ENCODE data around the gene RPL36. TPM values are rescaled to one million over a fixed set of nuclear protein-coding genes. Genes with fewer than 3 reads are reported as not detected.
A peak's percentile ranks its signal among the peaks of the same experiment; 100 is the strongest.

The RPL36 gene
- total and polyA plus RNA-seq, 9 of the 15 experiments (the other 6 are each of a cell fraction or from before 2014, with no cell fraction given) = 350 to 3,412 (median 1,507) TPM

DNA sequence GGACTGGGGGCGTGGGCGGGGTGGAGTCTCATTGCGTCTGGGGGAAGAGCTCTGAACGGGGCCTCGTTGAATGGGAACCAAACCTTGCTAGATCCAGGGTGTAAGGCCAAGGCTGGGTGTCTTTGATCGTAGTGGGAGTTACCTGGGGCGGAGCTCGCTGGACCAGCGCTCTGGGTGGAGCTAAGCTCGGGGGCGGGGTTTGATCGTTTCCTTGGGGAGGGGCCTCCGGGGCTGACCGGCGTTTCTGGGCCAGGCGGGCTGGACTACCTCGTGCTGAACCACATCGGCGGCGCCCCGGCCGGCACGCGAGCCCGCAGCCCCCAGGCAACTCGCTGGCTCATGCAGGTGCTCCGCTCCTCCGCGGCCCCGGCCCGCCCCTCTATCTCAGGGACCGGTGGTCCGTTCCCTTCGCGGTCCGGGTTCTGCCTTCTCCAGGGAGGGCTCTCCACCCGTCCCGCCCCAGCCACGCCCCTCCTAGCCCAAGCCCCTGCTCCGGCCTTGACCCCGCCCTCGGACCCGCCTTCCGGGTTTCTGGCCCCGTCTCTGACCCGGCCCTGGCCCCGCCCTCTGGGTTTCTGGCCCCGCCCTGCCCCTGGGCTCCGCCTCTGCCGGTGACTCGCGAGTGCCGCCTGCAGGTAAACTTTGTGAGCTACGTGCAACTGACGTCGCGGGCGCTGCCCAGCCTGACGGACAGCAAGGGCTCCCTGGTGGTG, 3.3 kb upstream of the RPL36 start (continued):
- TF ChIP-seq NEUROD1 (IDR thresholded peaks at IDR 0.05; ENCODE audit: borderline replicate concordance, low read depth, low read length, partially characterized antibody) (peak; percentile 34), HNRNPH1 (optimal IDR thresholded peaks at IDR 0.05; ENCODE audit: low read depth, low read length) (no peak), ZNF592 (IDR thresholded peaks at IDR 0.05) (no peak), NFRKB (IDR thresholded peaks at IDR 0.05; ENCODE audit: low read depth) (no peak), JUN (IDR thresholded peaks at IDR 0.05; ENCODE audit: borderline replicate concordance, low read depth, low read length) (no peak; the same call in 1 of the 2 replicates), JUN (CRISPR knock-in tag; IDR thresholded peaks at IDR 0.05; ENCODE audit: borderline replicate concordance) (0 out of 2 replicates have a peak, but pooled peaks have one; percentile 44), CHD2 (IDR thresholded peaks at IDR 0.05; ENCODE audit: low read depth, low read length) (no peak), GABPA (tag; conservative IDR thresholded peaks at IDR 0.05; ENCODE audit: low read depth) (0 out of 2 replicates have a peak, but pooled peaks have one; percentile 32), JUND (IDR thresholded peaks at IDR 0.05; ENCODE audit: borderline replicate concordance, low read depth, low read length) (0 out of 2 replicates have a peak, but pooled peaks have one; percentile 24), JUND (tag; IDR thresholded peaks at IDR 0.05; ENCODE audit: borderline replicate concordance, low read depth, low read length) (peak; percentile 19; the same call in 1 of the 3 replicates), MYC (IDR thresholded peaks at IDR 0.05; ENCODE audit: low read depth, low read length) (peak; percentile 71), MYC (CRISPR knock-in tag; IDR thresholded peaks at IDR 0.05; ENCODE audit: borderline replicate concordance, low read depth) (no peak), HMGN3 (IDR thresholded peaks at IDR 0.05; ENCODE audit: borderline replicate concordance, extremely low read depth, insufficient read length, low read depth, low read length) (peak; percentile 64), HMG20A (CRISPR knock-in tag; conservative IDR thresholded peaks at IDR 0.05) (no peak), AFF1 (IDR thresholded peaks at IDR 0.05; ENCODE audit: low read depth in 1 of 2, partially characterized antibody in 2 of 2) (no peak)

All from K562 (cell line).